ENCODE measurements around the gene RAET1L.
A peak's percentile ranks its signal among the peaks of the same experiment; 100 is the strongest.
"Not testable (repeated sequence)": the region's sequence is repeated elsewhere in the genome, so short reads cannot be mapped to it uniquely, and the experiment has no call there.

RAET1L gene

DNA sequence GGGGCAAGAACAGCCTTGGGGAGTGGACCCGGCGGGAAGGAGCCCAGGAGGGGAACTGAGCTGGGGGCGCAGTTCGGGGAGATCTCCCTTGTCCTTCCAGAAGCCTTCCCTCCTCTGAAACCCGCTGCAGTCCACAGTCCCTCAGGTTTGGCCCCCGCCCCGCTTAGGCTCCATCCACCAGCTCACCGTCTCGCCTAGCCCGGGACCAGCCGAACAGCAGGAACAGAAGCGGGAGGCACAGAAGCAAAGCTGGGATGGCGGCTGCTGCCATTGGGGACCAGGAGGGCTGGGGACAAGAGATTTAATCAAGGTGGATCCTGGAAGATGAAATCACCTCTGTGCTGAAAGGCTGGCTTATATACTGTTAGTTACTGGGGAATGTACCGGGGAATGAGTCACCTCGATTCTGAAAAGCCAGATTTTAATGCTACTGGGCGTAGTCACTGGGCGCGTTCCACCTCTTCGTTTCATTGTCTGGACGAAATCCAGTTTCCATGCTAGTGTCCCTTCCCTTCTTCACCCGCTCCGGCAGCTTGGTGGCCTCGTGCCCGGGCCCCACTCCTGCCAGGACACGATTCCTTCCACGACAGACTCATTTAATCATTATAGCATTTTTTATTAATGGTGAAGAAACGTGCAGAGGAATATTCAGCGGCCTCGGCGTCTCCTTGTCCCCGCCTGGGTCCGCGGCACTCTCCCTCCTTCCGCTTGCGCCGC is at the start of gene RAET1L:
TSS of gene RAET1L (minus strand) at position 332 of the 717 bp plus-strand sequence. CDS start at position 271, 61 bp downstream.
- DNase-seq (ENCODE audit: insufficient read length, low spot score) (no peak), FAIRE-seq (no peak)

DNA sequence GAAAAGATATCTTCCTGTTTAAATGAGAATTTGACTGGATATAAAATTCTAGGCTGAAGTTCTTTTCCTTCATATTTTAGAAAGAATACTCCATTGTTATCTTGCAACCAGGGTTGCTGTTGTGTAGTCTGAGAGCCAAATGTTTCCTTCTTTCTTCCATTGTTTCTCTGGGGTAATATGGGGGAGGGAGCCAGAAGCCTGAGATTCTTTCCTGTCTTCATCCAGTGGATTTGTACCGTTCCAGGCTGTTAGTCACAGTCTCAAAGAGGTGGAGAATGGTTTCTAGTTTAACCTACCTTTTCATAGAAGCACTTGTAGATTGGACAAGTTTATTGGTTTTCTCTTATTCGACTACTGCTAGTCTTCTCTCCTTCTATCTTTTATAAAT is 49.7 kb upstream of the RAET1L start:
- FAIRE-seq (no peak), DNase-seq (ENCODE audit: insufficient read length, low spot score) (no peak)

GRCh38 chr6:150074396-150075033 is 49.2 kb upstream of the RAET1L start:
- FAIRE-seq; DNase-seq (ENCODE audit: insufficient read length, low spot score): not testable (repeated sequence)

DNA sequence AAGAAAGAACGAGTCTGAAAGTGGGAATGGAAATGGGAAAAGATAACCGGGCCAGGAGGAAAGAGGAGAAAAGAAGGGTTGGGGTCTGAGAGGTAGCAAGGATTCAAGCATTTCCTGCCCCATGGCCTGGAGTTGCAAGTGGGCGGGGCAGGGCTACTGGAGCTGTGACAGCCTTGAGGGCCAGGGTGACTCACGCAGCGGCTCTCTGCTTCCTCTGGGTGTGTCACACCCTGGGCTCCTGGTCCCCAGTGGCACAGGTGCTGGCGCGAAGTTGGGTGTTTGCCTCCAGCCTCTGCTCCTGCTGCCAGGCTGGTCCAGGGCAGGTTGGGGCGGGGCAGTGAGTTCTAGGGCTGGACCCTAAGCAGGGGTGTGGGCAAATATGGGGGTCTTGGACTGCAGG is 46.9 kb upstream of the RAET1L start:
- no peak for FAIRE-seq
- no peak for DNase-seq (ENCODE audit: insufficient read length, low spot score)

GRCh38 chr6:150070236-150070818 is 45.0 kb upstream of the RAET1L start:
- DNase-seq (ENCODE audit: insufficient read length, low spot score), result no peak
- FAIRE-seq, result no peak

DNA sequence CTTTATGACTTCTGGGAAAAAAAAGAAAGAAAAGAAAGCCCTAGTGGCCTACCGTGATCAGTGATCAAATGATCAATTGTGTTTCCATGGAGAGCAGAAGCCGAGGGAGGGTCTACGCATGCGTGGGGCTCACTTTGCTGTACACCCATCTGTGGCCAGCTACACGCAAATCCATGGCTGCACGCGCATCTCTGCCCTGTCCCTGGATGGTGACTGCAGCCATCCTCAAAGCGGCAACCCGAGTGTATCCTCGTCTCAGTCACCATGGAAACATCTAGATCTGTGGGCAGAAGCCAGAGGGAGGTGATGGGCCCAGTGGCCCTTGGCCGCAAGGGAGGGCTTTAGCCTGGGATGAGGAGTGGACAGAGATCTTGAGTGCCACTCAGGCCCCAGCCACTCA is 44.4 kb upstream of the RAET1L start:
- DNase-seq (ENCODE audit: insufficient read length, low spot score) (no peak), FAIRE-seq (no peak)

- DNase-seq (ENCODE audit: insufficient read length, low spot score) (peak; percentile 64), FAIRE-seq (no peak)
Measured at GRCh38 chr6:150068720-150069648, 43.7 kb upstream of the RAET1L start, which contains the start of gene ULBP3. ULBP3 (minus strand) TSS chr6:150069121; CDS start chr6:150069066, 55 bp downstream.

DNA sequence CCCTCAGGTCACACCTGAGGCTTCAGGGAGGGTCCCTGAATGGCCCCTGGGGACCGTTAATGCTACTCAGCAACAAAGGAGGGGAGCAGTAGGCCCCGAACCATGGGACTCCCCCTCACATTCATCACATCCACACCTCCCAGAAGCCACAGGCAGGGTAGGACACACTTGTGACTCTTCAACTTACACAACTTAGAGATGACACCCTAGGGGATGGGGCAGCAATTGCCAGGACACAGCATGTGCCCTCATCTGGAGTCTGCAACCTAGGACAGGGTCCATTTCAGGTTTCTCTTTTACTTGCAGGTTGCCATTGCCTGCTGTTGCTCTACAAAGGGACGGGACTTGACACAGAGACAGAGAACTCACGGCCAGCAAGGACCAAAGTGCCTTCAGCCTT is 42.8 kb upstream of the RAET1L start:
- no peak for FAIRE-seq

DNA sequence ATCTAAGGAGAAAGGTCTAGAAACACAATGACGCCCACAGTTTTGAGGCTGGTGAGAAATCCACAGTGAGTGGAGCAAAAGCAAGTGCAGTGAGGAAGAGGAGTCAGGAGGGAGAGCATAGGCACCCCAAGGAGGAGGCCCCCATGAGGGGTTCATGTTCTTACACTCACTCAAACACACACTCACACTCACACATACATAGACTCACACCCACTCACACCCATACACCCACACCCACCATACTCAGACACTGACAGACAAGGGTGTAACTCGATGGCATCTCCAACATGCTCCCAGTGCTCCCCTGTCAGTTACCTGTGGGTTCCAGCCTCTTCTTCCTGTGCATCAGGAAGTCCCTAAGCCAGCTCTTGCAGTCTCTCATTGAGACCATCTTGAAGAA is 39.8 kb upstream of the RAET1L start:
- no peak for FAIRE-seq

More for the DNA sequence above, 42.8 kb upstream of the RAET1L start:
- no peak for DNase-seq (ENCODE audit: insufficient read length, low spot score)

DNA sequence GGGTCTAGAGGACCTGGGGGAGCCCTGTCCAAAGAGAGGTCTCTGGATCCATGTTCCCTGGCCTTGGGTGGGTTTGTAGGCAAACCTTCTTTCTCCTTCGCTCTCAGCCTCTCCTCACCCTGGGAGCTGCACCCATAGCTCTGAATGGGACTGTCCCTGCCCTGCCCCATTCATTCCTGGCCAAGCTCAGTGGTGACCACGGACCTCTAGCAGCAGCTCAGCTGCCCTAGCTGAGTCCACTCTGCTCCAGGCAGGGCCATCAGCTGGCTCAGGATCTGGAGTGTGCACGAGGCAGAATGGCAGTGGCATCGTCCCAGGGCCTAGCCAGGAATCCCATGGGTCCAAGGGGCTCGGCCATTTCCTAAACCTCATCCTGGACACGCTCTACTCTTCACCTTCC is 38.3 kb upstream of the RAET1L start:
- DNase-seq (ENCODE audit: insufficient read length, low spot score), result no peak
- FAIRE-seq, result no peak

More for the DNA sequence above, 39.8 kb upstream of the RAET1L start:
- DNase-seq (ENCODE audit: insufficient read length, low spot score), result no peak

GRCh38 chr6:150059973-150060372 is 34.6 kb upstream of the RAET1L start:
- FAIRE-seq; DNase-seq (ENCODE audit: insufficient read length, low spot score): not testable (repeated sequence)

GRCh38 chr6:150058986-150059385 is 33.7 kb upstream of the RAET1L start:
- no peak for FAIRE-seq

GRCh38 chr6:150058231-150058792 is 33.0 kb upstream of the RAET1L start:
- no peak for FAIRE-seq

More at GRCh38 chr6:150058986-150059385, 33.7 kb upstream of the RAET1L start:
- no peak for DNase-seq (ENCODE audit: insufficient read length, low spot score)

DNA sequence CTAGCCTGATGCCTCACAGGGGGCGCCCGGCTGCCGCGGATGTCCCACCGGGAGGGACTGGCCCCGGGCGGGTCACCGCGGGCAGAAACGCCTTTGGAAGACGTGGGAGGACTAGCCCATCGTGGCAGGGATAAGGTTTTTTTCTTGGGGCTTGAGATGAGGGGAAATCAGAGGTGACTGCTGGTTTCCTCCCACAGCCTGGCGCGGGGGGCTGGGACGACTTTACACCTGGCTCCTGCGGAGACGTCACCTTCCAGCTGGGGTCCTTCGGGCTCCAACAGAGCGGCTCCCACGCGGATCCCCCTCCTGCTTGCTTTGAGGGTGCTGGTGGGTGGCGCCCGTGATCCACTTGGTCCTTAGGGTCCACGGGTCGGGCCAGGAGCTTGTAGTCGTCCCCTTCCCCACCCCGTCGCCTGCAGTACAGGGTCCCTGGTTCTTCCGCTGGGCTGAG is 32.2 kb upstream of the RAET1L start:
- DNase-seq (ENCODE audit: insufficient read length, low spot score) (no peak), FAIRE-seq (no peak)

More at GRCh38 chr6:150058231-150058792, 33.0 kb upstream of the RAET1L start:
- DNase-seq (ENCODE audit: insufficient read length, low spot score), result no peak

DNA sequence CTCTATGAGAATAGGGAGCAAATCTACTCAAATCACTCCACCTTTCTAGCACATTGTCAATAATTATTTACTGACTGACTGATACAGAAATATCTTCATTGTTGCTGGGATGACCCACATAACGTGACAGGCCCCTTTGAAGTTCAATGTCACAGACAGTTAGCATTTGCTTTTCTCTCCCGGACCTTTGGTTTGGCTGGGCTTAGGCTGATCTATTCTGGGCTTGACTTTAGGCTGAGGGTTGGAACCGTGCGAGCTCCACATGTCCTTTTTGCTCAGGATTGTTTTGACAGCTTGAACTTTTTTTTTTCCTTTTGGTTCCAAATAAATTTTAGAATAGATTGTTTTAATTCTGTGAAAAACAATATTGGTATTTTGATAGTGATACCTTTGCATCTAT is 31.6 kb upstream of the RAET1L start:
- FAIRE-seq, result no peak
- no peak for DNase-seq (ENCODE audit: insufficient read length, low spot score)

- DNase-seq (ENCODE audit: insufficient read length, low spot score), result no peak
- no peak for FAIRE-seq
Measured at GRCh38 chr6:150056156-150056555, 30.8 kb upstream of the RAET1L start.

DNA sequence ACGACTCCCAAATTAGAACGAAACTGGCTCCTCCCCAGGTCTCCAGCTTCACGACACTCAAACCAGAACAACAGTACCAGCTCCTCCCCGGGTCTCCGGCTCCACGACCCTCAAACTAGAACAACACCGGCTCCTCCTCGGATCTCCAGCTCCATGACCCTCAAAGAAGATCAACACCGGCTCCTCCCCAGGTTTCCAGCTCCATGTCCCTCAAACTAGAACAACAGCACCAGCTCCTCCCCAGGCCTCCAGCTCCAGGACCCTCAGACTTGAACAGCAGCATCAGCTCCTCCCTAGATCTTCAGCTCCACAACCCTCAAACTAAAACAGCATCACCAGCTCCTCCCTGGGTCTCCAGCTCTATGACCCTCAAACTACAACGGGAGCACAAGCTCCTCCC is 29.8 kb upstream of the RAET1L start:
- no peak for FAIRE-seq
- no peak for DNase-seq (ENCODE audit: insufficient read length, low spot score)

DNA sequence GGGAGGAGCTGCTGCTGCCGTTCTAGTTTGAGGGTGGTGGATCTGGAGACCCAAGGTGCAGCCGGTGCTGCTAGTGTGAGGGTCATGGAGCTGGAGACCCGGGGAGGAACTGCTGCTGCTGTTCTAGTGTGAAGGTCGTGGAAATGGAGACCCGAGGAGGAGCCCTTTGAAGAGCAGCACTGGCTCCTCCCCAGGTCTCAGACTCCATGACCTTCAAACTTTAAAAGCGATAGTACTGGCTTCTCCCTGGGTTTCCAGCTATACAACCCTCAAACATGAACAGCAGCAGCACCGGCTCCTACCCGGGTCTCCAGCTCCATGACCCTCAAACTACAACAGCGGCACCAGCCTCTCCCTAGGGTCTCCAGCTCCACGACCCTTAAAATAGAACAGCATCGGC is 28.1 kb upstream of the RAET1L start:
- DNase-seq (ENCODE audit: insufficient read length, low spot score) (no peak), FAIRE-seq (no peak)

GRCh38 chr6:150050846-150051245 is 25.5 kb upstream of the RAET1L start:
- no peak for FAIRE-seq
- no peak for DNase-seq (ENCODE audit: insufficient read length, low spot score)

DNA sequence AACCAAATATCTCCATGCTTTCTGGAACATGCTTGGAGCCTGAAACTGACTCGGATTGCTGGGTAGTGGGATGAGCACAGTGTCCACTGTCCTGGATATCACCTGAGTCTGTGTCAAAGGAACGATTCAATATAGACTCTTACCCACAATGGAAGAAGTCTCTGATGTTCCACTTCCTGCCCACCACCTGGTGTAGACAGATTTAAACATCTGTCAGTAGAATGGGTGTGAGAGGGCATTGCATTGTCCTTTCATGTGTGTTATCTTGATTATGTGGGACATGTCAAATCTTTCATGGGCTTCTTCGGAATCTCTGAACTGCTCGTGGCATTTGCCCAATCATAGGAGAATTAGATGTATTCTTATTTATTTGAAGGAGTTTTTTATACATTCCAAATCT is 22.8 kb upstream of the RAET1L start:
- DNase-seq (ENCODE audit: insufficient read length, low spot score) (no peak), FAIRE-seq (no peak)

Measured in GM19239 (cell line).